Measurements from ENCODE around the gene FBRSL1.
"Not testable (repeated sequence)": the region's sequence is repeated elsewhere in the genome, so short reads cannot be mapped to it uniquely, and the experiment has no call there.

Gene FBRSL1

GRCh38 chr12:132489602-132490266 is at the start of gene FBRSL1:
Gene FBRSL1 (plus strand): TSS chr12:132490151.
- DNase-seq = peak; percentile 59
- in situ Hi-C loops (cut with MboI; ENCODE audit: low pct_unique_long_range_greater_than_20kb, low sequenced_read_pairs) = no loop called here

GRCh38 chr12:132440420-132440819 is 49.5 kb upstream of the FBRSL1 start:
- in situ Hi-C loops (cut with MboI; ENCODE audit: low pct_unique_long_range_greater_than_20kb, low sequenced_read_pairs); DNase-seq: not testable (repeated sequence)

GRCh38 chr12:132441871-132442863 is 47.8 kb upstream of the FBRSL1 start:
- DNase-seq = no peak
- in situ Hi-C loops (cut with MboI; ENCODE audit: low pct_unique_long_range_greater_than_20kb, low sequenced_read_pairs) = no loop called here

- DNase-seq = no peak
- in situ Hi-C loops (cut with MboI; ENCODE audit: low pct_unique_long_range_greater_than_20kb, low sequenced_read_pairs) = no loop called here
Measured at GRCh38 chr12:132443091-132443490, 46.9 kb upstream of the FBRSL1 start.

- in situ Hi-C loops (cut with MboI; ENCODE audit: low pct_unique_long_range_greater_than_20kb, low sequenced_read_pairs) = no loop called here
- no peak for DNase-seq
Measured at GRCh38 chr12:132444283-132444682, 45.7 kb upstream of the FBRSL1 start.

GRCh38 chr12:132444957-132445883 is 44.7 kb upstream of the FBRSL1 start:
- peak; percentile 82 for DNase-seq
- in situ Hi-C loops (cut with MboI; ENCODE audit: low pct_unique_long_range_greater_than_20kb, low sequenced_read_pairs) = no loop called here

- in situ Hi-C loops (cut with MboI; ENCODE audit: low pct_unique_long_range_greater_than_20kb, low sequenced_read_pairs) = no loop called here
- no peak for DNase-seq
Measured at GRCh38 chr12:132445884-132446632, 43.9 kb upstream of the FBRSL1 start.

- in situ Hi-C loops (cut with MboI; ENCODE audit: low pct_unique_long_range_greater_than_20kb, low sequenced_read_pairs) = no loop called here
- no peak for DNase-seq
Measured at GRCh38 chr12:132446633-132447326, 43.2 kb upstream of the FBRSL1 start.

GRCh38 chr12:132447327-132447720 is 42.6 kb upstream of the FBRSL1 start:
- in situ Hi-C loops (cut with MboI; ENCODE audit: low pct_unique_long_range_greater_than_20kb, low sequenced_read_pairs) = no loop called here
- no peak for DNase-seq

- DNase-seq = no peak
- in situ Hi-C loops (cut with MboI; ENCODE audit: low pct_unique_long_range_greater_than_20kb, low sequenced_read_pairs) = no loop called here
Measured at GRCh38 chr12:132447731-132448462, 42.1 kb upstream of the FBRSL1 start.

- in situ Hi-C loops (cut with MboI; ENCODE audit: low pct_unique_long_range_greater_than_20kb, low sequenced_read_pairs) = no loop called here
- DNase-seq = no peak
Measured at GRCh38 chr12:132448463-132448820, 41.5 kb upstream of the FBRSL1 start.

GRCh38 chr12:132449565-132450417 is 40.2 kb upstream of the FBRSL1 start:
- in situ Hi-C loops (cut with MboI; ENCODE audit: low pct_unique_long_range_greater_than_20kb, low sequenced_read_pairs) = no loop called here
- no peak for DNase-seq

GRCh38 chr12:132450418-132451171 is 39.4 kb upstream of the FBRSL1 start:
- DNase-seq = no peak
- in situ Hi-C loops (cut with MboI; ENCODE audit: low pct_unique_long_range_greater_than_20kb, low sequenced_read_pairs) = no loop called here

GRCh38 chr12:132451172-132451835 is 38.6 kb upstream of the FBRSL1 start:
- in situ Hi-C loops (cut with MboI; ENCODE audit: low pct_unique_long_range_greater_than_20kb, low sequenced_read_pairs) = no loop called here
- no peak for DNase-seq

- DNase-seq = no peak
Measured at GRCh38 chr12:132451836-132452195, 38.1 kb upstream of the FBRSL1 start.

More at GRCh38 chr12:132451836-132452195, 38.1 kb upstream of the FBRSL1 start:
- in situ Hi-C loops (cut with MboI; ENCODE audit: low pct_unique_long_range_greater_than_20kb, low sequenced_read_pairs) = no loop called here

All from KBM-7 (cell line).